Dedifferentiated amniotic fluid mesenchymal stem cell (primary cell): ENCODE data around the gene CDK9.
A peak's percentile ranks its signal among the peaks of the same experiment; 100 is the strongest.
"Not testable (repeated sequence)": the region's sequence is repeated elsewhere in the genome, so short reads cannot be mapped to it uniquely, and the experiment has no call there.

Experiments used
- DNase-seq: peaks from one replicate; pipeline ENCODE4 v3.0.0-alpha.2; 2016; ENCODE audit errors: extremely low spot score

Gene CDK9

DNA sequence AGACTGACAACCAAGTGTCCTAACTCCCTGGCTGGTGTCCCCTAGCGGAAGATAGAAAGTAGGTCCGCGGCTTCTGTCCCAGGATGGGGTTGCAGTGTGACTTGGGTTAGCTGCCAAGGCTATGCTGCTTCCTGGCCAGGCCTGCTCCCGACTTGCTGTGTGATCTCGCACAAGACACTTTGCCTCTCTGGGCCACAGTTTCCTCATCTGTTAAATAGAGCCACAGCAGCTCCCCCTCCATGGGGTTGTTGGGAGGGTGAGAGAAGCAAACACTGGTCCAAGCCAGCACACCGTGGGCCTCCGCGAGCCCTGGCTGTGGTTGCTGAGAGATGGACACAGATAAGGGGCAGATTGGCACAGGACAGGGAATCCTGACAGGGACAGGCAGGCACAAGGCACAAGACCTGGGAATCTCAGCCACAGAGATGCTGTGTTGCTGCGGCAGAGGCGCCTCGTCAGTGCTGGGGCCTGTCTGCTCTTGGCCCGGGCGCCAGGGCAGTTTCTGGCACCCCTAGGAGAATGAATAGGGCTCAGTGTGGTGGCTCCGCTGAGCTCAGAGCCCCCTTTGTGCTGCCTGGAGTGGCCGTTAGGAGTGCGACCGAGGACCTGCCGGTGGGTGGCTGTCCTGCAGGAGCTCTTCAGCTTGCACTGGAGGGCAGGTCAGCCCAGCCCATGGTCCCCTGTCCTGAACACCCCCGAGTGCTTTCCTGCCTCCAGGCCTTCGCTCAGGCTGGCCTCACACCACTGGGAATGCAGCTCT is 5.5 kb upstream of the CDK9 start:
- DNase-seq: no peak

- not testable (repeated sequence) for DNase-seq
Measured at GRCh38 chr9:127780909-127781308, 4.9 kb upstream of the CDK9 start.

GRCh38 chr9:127781806-127782205 is 4.0 kb upstream of the CDK9 start:
- DNase-seq: no peak

GRCh38 chr9:127783111-127784008 is 2.5 kb upstream of the CDK9 start:
- no peak for DNase-seq

DNA sequence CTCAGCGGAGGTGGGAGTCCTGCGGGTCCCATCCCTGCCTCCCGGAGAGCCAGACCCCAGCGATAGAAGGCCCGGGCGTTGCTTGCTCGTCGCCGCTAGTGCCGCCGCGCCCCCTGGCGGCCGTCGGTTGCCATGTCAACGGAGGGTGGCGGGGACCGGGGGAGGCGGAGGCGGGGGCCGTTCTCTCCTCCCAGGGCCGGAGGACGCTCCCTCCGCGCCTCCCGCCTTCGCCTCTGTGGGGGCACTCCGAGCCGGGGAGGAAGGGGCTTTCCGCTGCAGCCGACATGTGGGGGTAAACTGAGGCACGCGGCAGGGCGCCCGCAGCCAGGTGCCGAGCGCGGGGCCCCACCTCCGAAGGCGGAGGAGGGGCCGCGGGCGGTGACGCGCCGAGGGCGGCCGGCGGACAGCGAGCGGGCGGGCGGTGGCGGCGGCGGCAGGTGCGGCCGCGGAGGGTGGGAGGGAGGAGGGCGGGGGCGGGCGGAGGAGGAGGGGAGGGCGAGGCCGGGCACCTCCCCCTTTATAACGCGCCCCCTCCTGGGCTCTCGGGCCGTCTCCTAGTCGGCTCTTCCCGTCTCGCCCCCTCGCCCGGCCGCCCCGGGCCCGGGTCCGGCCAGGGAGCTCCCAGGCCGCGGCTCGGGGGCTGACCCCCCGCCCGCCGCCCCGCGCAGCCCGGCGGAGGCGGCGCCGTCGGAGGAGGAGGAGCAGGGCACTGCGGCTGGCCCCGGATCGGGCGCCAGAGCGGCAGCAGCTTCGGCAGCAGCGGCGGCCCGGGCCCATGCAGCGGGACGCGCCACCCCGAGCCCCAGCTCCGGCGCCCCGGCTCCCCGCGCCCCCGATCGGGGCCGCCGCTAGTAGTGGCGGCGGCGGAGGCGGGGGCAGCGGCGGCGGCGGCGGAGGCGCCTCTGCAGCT is 556 bp upstream of the CDK9 start:
- peak; percentile 52 for DNase-seq

DNA sequence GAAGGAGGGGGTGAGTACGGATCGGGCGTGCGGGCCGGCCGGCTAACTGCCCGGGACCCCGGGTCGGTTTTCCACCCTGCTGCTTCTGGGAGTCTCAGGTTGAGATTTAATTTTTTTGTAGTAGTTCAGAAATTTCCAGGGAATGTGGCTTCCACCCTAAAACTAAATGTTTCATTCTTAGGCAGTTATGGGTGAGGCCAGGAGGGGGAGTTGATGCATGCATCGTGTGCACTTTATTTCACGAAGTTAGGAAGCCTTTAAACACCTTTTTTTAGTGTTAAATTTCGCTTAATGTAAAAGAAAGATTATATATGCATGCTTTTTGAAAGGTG is 905 bp downstream of the CDK9 start:
- no peak for DNase-seq

DNA sequence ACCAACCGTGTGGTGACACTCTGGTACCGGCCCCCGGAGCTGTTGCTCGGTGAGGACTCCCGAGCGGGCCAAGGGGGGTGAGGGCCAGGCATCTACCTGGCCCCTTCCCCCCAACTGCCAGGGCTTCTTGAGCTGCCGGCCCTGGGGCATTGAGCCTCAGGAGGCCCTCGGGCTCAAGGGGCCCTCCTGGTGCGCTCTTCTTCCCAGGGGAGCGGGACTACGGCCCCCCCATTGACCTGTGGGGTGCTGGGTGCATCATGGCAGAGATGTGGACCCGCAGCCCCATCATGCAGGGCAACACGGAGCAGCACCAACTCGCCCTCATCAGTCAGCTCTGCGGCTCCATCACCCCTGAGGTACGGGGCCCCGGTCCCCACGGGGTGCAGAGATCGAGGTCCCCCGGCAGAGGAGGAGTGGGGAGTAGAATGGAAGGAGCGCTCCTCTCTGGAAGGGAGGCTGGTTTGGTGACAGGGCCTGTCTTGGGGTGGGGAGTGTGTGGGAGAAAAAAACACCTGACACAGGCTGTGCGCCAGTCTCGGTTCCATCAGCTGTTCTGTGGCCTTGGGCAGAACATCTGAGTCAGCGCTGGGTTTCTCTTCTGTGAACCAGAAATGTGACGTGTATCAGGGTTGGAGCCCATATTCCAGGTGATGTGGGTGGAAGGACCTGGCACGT is 2.6 kb downstream of the CDK9 start:
- no peak for DNase-seq

DNA sequence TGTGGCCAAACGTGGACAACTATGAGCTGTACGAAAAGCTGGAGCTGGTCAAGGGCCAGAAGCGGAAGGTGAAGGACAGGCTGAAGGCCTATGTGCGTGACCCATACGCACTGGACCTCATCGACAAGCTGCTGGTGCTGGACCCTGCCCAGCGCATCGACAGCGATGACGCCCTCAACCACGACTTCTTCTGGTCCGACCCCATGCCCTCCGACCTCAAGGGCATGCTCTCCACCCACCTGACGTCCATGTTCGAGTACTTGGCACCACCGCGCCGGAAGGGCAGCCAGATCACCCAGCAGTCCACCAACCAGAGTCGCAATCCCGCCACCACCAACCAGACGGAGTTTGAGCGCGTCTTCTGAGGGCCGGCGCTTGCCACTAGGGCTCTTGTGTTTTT is 3.3 kb downstream of the CDK9 start:
- DNase-seq: no peak

DNA sequence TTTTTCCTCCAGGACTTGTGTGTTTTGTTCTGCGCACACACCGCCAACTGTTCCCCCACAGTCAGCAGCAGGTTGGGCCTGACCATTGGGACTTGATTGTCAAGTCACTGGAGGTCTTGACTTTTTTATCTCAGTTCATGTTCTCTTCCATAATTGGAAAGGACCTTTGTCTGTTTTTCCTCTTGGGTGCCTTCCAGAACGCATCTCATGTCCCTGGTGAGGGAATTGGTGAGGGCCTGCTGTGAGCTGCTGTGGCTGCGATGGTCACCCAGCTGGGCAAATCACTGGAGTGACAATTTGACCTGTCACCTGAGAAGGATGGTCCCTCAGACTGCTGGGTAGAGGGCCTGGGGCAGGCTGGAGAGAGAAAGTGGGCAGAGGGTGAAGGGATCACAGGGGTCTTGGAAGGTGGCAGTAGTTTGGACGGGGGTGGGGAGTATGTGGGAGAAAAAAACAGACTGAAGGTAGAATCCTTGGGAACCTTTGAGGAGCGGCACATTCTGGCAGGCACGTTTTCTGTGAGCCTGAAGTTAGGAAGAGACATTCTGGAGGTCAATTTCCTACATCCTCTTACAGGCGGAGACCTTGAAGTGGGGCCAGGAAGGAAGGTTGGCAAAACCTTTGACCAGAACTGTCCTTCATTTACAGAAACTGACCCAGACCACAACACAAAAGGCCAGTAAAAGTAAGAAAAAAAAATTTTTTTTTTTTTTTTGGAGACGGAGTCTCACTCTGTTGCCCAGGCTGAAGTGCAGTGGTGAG is 4.4 kb downstream of the CDK9 start:
- DNase-seq: no peak

DNA sequence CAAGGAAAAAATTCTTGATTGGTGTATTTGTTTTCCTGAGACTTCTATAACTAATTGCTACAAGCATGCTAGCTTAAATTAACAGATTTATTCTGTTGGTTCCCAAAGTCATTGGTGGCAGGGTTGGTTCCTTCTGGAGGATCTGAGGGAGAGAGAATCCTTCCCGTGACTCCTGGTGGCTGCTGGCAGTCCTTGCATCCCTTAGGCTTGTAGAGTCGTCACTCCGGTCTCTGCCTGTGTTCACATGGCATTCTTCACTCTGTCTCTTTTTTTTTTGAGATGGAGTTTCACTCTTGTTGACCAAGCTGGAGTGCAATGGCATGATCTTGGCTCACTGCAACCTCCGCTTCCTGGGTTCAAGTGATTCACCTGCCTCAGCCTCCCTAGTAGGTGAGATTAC is 5.3 kb downstream of the CDK9 start:
- DNase-seq: no peak

GRCh38 chr9:127792417-127793031 is 6.7 kb downstream of the CDK9 start:
- no peak for DNase-seq

- no peak for DNase-seq
Measured at GRCh38 chr9:127793093-127793708, 7.4 kb downstream of the CDK9 start.

DNA sequence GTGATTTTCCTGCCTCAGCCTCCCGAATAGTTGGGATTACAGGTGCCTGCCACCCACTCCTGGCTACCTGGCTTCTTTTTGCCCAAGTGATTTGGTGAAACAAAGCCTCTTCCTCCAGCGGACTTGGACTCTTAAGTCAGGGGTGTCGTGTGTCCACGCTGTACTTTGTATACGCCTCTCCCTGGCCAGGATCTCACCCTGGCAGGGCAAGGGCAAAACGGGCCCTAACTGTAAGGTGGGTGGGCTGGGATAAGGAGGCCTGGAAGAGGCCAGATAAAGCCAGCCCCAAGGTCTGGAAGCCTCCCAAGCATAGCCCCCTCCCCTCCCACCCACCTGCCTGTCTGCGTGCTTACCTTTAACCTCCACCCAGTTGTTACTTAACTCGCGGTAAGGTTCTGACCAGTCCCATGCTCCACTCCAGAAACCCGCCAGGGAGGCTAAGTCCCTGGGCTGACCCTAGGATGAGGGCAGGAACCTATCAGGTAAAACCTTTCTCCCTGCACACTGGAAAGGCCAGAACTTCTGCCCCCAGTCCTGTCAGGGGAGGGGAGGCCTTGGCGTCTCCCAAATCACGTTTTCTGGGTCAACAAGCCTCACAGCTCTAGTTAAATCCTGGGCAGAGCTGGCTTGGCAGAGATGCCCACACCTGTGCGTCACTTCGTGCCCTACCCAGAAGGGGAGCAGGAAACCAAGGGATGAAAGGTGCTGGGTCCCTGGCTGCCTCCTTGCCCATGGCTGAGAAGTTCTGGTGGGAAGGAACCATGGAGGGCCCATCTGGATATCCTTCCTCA is 8.4 kb downstream of the CDK9 start:
- DNase-seq: no peak

GRCh38 chr9:127796225-127796813 is 10.5 kb downstream of the CDK9 start:
- no peak for DNase-seq

DNA sequence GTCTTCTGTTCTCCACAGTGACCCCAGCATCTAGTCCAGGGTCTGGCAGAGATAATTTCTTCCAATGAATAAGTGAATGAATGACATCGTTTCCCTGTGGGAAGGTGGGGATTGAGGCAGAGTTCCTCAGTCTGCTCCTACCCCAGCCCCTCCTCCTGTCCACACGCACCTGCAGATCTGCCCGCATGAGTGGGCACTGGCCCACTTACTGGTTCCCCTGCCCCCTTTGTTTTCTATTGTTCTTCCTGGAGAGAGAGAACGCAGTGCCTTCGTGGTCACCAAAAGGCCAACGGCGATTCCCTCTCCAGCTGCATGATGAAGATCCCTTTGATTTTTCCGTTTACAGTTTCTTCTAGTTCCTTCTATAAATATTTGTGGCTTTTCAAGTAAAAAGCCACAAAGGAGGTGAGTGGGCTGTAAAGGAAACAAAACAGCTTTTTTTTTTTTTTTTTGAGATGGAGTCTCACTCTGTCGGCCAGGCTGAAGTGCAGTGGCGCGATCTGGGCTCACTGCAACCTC is 11.1 kb downstream of the CDK9 start:
- no peak for DNase-seq

GRCh38 chr9:127801955-127802575 is 16.2 kb downstream of the CDK9 start:
- no peak for DNase-seq

DNA sequence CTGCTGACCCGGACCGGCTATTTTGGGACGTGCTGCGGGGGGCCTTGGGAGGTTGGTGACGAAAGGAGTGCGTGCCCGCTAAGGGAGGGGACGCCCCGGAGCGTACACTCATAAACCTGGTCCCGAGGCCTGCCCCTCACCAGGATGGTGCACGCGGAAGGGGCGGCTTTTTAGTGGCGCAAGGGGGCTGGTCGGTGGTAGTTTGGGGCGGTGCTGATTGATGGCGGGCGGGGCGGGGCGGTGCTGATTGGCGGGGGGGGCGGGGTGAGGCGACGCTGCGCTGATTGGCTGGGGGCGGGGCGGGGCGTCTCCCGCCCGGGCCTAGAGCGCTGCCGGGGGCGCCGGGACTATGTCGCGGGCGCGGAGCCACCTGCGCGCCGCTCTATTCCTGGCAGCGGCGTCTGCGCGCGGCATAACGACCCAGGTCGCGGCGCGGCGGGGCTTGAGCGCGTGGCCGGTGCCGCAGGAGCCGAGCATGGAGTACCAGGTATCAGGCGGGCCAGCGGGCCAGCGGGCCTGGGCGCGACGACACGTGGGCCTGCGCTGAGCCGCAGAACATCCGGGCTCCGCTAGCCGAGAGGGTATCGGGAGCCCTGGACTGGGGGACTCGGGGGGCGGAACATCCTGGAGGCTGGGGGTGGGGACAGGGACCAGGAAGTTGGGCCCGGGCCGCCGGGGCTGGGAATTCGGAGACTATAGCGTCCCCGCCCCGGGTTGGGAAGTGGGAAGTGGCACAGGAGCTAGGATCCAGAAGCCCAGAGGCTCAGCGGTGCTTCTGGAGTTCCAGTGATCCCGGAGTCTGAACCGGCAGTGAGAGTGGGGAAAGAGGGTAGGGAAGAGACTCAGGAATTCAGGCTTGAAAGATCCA is 17.0 kb downstream of the CDK9 start, which contains the start of gene FPGS:
TSS of gene FPGS (plus strand) at position 307 of the 868 bp plus-strand sequence. CDS start at position 350, 43 bp downstream.
- DNase-seq: peak; percentile 64
